Thoracic aorta (tissue), 2 donors: ENCODE results near the gene MCF2. TPM values are rescaled to one million over a fixed set of nuclear protein-coding genes. Genes with fewer than 3 reads are reported as not detected.

Experiments used
- ATAC-seq: fragments of 150-250 bp; one replicate; pipeline ENCODE4 v1.8.0; 2017; ENCODE audit warnings: low read depth; ENCODE audit not compliant: insufficient number of reproducible peaks, low FRiP score
- DNase-seq: peaks from one replicate; pipeline ENCODE4 v3.0.0-alpha.2; 2020; ENCODE audit warnings: low spot score
- H3K27ac ChIP-seq, 2 donors: fragments of 200-600 bp; sonication (generic); 1 replicate in 1 of 2; 2 replicates in 1 of 2; pipeline ENCODE4 v1.5.1; 2016; ENCODE audit warnings: mild to moderate bottlenecking in 2 of 2, moderate library complexity in 2 of 2
- H3K27me3 ChIP-seq: fragments of 200-600 bp; sonication (generic); replicated peaks from 2 replicates; pipeline ENCODE4 v1.6.0; 2016; ENCODE audit warnings: mild to moderate bottlenecking; ENCODE audit not compliant: insufficient read depth
- H3K36me3 ChIP-seq: fragments of 200-600 bp; sonication (generic); one replicate; pipeline ENCODE4 v1.5.1; 2016
- H3K4me1 ChIP-seq, 2 donors: fragments of 200-600 bp; sonication (generic); 1 replicate in 1 of 2; 2 replicates in 1 of 2; pipeline versions ENCODE4 v1.5.1 to v1.6.0; 2016; ENCODE audit warnings: low read depth in 2 of 2, mild to moderate bottlenecking in 1 of 2; ENCODE audit not compliant: control insufficient read depth in 1 of 2
- H3K4me3 ChIP-seq: fragments of 200-600 bp; sonication (generic); 2 replicates; pipeline ENCODE4 v1.5.1; 2016; ENCODE audit warnings: mild to moderate bottlenecking
- H3K9me3 ChIP-seq: fragments of 200-600 bp; sonication (generic); 2 replicates; pipeline ENCODE4 v1.5.1; 2016
- total RNA-seq, 2 donors: library from RNA; depleted of rRNA; stranded (reverse); fragments of >200 nt; gene quantifications; one replicate each; pipeline versions ENCODE4 v1.1.0 to v1.2.3, GENCODE V29; 2016
- TF ChIP-seq, protein P1 (sequence below): fragments of 200-600 bp; sonication (generic); IDR thresholded peaks from one replicate; pipeline ENCODE4 v1.5.1; 2019; ENCODE audit warnings: antibody characterized with exemption

Gene MCF2
- total RNA-seq, 2 donors from 2014 or later = 2.2 to 3.8 TPM

- no peak overlapping the region for H3K27ac ChIP-seq
- H3K27me3 ChIP-seq = no peaks in the 10 kb centered on the region
- no peaks in the 10 kb centered on the region for H3K9me3 ChIP-seq
- DNase-seq = no peak
- H3K4me1 ChIP-seq = no peaks in the 10 kb centered on the region
- TF ChIP-seq, protein P1, sequence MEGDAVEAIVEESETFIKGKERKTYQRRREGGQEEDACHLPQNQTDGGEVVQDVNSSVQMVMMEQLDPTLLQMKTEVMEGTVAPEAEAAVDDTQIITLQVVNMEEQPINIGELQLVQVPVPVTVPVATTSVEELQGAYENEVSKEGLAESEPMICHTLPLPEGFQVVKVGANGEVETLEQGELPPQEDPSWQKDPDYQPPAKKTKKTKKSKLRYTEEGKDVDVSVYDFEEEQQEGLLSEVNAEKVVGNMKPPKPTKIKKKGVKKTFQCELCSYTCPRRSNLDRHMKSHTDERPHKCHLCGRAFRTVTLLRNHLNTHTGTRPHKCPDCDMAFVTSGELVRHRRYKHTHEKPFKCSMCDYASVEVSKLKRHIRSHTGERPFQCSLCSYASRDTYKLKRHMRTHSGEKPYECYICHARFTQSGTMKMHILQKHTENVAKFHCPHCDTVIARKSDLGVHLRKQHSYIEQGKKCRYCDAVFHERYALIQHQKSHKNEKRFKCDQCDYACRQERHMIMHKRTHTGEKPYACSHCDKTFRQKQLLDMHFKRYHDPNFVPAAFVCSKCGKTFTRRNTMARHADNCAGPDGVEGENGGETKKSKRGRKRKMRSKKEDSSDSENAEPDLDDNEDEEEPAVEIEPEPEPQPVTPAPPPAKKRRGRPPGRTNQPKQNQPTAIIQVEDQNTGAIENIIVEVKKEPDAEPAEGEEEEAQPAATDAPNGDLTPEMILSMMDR = no peak
- no peak overlapping the region for H3K4me3 ChIP-seq
- H3K36me3 ChIP-seq = no peaks in the 10 kb centered on the region
- ATAC-seq = no peak
These were observed 174.5 kb downstream of the MCF2 start for GRCh38 chrX:139533444-139533843.

GRCh38 chrX:139532834-139533233, 175.1 kb downstream of the MCF2 start:
- no peak overlapping the region for H3K4me3 ChIP-seq
- H3K9me3 ChIP-seq = no peaks in the 10 kb centered on the region
- no peak for ATAC-seq

More at GRCh38 chrX:139532834-139533233, 175.1 kb downstream of the MCF2 start:
- Histone ChIP-seq H3K4me1 (no peaks in the 10 kb centered on the region), H3K27ac (no peak overlapping the region), H3K36me3 (no peaks in the 10 kb centered on the region), H3K27me3 (no peaks in the 10 kb centered on the region)
- no peak for DNase-seq
- TF ChIP-seq, protein P1 = no peak

Other genes with a start within 250 kb of the MCF2 start
- under 1 TPM in 1 of 2 donors, not detected in 1; 0.28 TPM for gene F9, start 177.4 kb downstream of the MCF2 start, total RNA-seq
- gene ATP11C, start 224.9 kb upstream of the MCF2 start, total RNA-seq = 10 to 100 TPM; 26.7 to 62.4 TPM